HG03442 (cell line): ENCODE results near the gene GRAMD1B.
"Not testable (repeated sequence)": the region's sequence is repeated elsewhere in the genome, so short reads cannot be mapped to it uniquely, and the experiment has no call there.

ENCODE experiments used
- ATAC-seq: cut with Tn5 transposase; IDR thresholded peaks from one replicate; pipeline ENCODE4 v1.9.1; 2021; ENCODE audit warnings: mild to moderate bottlenecking, moderate library complexity; ENCODE audit not compliant: unreplicated experiment

The GRAMD1B gene

DNA sequence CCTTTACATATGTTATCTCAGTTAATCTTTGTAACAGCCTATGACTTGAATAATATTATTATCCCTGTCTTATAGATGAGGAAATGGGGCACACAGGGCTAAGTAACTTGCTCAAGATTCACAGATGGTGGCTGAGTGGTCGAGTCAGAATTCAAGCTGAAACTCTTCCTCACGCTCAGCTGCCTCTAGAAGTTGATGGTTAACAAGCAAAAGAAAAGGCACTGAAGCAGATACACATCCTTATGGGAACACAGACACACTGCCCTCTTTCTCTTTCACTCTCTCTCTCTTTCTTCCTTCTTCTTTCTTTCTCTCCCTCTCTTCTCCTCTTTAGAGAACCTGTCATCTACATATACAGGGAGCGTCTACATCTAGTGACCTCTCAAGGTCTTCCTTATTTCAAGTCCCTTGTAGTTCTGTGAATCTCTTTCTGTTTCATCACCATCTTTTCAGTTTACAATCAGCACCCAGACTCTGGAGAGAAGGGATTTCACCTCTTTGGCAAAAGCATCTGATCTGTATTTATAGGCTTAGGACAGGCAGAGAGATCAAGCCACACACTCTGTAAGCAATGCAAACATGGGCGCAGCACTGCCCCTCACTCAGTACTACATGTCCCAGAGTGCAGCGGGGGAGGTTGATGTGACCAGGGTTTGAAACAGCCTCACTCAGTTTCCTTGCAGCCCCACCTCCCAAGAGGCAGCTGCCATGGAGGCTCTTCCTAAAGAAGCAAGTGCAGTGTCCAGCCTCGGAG lies 75.7 kb downstream of the GRAMD1B start:
- peak; percentile 58 for ATAC-seq

DNA sequence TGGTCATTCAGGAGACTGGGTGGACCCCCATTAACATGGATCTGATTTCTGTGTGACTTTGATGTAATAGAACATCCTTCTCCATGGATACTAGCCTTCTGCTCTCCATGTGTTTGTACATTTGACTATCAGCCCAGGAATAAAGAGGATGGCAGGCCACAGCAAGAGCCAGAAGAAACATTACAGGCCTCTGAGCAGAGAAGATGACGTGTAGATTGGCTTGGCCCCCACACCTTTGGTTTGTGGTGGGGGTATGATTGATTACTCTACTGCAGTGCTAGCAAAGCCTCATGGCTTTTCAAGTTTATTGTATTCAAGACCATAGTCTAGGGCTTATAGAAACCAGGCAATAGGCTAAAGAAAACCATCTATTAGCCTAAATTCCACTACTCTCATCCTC lies 77.0 kb downstream of the GRAMD1B start:
- ATAC-seq, result no peak

DNA sequence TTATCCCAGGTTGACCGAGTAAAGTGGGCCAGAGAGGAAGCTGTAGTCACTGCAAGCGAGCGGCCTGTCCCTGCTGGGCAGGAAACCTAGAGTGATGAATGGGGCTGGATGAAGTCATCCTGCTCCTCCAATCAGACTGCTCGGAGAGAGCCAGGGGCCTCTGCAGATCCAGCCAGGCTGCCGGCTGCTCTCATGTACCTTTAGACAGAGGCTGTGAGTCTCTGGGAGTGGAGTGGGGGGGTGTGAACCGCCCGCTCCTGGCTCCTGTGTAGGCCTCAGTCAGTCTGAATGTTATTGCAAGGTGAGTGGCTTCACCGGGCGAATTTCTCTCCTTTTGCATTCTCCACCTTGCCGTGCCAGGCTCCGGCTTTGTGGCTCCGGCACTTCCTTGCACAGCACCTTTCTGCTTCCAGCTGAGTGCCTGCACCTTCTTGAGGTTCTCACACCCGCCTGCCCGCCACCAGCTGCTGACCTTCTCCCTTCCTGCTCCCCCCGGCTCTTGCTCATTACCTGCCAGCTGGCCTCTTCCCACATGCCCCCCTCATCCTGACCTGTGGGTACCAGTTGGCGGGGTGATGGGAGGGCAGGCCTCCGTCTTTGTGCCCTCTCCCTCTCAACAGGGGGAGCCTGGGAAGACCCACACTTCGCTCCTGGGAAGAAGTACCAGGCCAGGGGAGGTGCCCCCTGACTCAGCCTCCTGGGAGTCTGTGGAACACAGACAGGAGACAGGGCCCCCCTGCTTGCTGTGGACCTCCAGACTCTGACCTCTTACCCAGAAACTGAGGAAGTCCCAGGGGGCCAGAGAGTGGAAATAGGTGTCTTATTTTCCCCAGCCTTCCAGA lies 79.9 kb downstream of the GRAMD1B start:
- no peak for ATAC-seq

DNA sequence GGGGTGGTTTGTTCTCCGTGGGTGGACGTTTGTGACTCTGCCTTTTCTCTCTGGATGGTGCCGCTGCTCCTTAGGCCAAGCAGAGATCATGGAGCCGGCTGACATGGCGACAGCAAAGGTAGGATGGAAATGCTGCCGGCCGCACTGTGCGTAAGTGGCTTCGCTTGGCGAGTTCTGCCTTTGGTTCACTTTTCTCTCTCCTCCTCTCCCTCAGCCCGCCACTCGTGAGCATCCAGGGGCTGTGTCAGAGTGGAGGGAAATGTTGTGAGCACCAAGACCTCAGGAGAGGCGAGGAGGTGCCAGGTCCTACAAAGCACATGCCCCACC lies 80.5 kb downstream of the GRAMD1B start:
- no peak for ATAC-seq

DNA sequence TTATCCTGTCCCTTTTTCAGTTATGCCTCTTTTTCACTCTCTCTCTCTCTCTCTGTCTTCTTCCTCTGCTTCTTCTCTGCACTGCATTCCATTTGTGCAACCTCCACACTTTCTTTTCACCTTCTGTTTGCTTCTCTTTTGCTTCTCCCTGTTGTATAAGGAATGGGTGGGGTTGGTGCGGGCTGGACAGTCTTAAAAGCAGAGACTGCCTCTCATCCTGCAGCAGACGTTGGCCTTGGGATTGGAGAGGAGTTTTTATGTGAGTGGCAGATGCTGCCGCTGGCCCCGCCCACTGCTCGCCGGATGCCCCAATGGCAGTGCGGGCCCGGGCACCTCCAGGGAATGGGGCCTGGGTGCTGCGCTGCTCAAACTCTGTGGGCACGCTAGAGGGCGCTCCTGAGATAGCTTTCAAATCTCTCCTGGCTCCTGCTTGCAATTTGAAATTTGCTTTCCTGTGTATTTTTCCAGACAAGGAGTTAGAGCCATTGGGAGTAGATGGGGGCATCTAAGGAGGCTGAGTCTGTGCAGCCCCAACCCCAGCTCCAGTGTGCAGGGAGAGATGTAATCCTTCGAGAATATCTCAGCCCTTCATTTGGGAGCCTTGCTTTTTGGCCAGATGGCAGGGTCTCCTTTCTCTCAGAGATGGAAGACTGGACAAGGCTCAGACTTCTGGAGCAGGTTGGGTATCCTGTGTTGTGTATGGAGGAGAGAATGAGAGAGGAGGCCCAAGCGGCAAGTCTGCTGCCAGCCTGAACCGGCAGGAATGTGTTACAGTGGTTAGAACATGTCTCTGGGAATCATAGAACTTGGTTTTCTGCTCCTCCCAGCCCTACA lies 81.2 kb downstream of the GRAMD1B start:
- peak; percentile 90 for ATAC-seq

- not testable (repeated sequence) for ATAC-seq
Measured at GRCh38 chr11:123513309-123513708, 83.2 kb downstream of the GRAMD1B start.

GRCh38 chr11:123516238-123516637 lies 86.2 kb downstream of the GRAMD1B start:
- ATAC-seq, result no peak

DNA sequence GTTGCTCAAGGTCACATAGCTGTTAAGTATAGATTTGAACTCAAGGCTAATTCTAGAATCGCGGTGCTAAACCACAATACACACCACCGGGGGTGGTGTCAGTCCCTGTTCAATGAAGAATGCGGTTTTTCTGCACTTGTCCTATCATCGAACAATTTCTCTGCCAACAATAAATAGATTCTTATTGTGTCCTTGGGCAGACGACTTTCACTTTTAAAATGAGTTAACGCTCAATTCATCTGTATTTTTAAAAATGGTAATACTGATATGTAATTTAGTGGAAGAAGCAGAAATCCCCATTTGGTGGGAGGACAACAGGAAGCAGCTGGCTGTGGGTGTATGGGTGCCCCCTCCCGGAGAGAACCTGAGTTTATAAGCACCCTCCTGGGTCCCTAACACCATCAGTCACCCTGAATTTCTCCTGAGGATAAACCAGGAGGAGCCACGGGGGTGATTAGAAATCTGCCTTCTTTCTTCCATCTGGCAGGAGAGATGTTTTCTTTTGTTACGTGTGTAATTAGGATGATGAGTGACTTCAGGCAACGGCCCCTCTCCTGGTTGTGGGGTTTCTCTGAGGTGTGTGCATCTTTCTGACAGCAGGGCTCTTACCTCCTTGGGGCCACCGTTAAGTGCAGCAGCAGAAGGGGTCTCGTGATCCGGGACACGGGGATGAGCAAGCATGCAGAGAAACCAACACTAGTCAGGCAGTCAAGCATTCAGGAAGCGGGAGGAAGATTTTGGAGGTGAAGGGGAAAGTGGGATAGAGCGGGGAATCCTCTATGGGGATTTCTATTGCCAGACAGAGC lies 87.7 kb downstream of the GRAMD1B start:
- ATAC-seq, result no peak

DNA sequence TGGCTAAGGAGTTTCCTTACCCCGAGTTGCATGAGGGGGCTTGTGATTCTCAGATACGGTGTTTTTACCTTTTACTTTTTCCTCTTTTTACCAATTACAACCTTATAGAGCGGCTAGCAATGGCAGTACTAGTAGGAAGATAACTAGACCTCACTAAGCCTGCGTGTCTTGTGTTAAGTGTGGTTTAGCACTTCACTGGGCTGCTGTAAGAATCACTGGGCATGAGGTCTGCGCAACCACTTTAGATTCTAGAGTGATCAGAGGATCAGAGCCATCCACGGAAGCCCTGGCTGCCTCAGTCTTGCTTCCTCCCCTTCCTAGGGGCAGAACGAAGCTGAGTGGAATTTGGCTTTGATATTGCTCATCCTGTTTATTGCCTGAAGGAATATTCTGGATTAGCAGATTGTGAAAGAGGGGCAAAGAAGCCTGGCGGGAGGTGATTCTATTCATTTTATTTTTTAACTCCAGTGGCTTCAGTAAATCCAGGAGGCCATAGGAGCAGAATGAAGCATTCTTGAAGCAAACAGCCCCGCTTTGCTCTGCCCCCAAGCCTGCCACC lies 88.5 kb downstream of the GRAMD1B start:
- no peak for ATAC-seq

GRCh38 chr11:123519055-123519796 lies 89.2 kb downstream of the GRAMD1B start:
- no peak for ATAC-seq

DNA sequence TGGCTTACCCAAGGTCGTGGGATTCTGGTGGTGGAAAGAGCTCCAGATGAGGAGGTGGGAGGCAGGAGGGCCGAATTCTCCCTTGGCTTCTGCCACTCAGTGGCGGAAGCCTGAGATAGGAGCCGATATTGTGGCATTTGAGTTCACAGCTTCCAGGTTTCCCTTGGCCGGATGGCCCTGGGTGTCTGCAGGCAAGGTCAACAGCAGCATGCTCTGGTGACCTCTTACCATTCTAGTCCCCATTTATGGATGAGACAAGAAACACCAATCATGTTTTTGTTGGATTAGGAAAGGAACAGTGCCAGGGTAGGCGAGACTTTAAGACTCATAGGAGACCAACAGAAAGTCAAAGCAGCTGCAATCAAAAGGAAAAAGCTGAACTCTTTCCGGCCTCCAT lies 89.7 kb downstream of the GRAMD1B start:
- no peak for ATAC-seq

GRCh38 chr11:123520476-123520875 lies 90.4 kb downstream of the GRAMD1B start:
- ATAC-seq, result not testable (repeated sequence)

GRCh38 chr11:123521001-123521400 lies 90.9 kb downstream of the GRAMD1B start:
- ATAC-seq, result no peak

DNA sequence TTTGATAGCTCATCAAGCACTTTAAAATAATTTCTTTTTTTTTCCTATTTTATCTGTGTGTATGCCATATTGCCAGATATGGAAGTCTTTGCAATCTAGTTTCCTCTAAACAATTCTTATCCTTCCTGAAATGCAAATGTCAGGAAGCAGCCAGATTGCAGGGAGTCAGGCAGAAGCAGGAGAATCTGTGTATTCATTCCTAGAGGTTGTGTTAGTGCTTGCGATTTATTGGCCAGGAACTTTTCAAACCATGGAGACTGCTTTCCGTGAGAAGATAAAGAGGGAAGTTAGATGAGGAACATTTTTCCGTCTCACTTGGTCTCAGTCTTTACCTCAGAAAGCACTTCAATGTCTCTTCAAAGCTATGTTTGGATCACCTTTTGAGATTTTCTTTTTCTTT lies 91.9 kb downstream of the GRAMD1B start:
- no peak for ATAC-seq

DNA sequence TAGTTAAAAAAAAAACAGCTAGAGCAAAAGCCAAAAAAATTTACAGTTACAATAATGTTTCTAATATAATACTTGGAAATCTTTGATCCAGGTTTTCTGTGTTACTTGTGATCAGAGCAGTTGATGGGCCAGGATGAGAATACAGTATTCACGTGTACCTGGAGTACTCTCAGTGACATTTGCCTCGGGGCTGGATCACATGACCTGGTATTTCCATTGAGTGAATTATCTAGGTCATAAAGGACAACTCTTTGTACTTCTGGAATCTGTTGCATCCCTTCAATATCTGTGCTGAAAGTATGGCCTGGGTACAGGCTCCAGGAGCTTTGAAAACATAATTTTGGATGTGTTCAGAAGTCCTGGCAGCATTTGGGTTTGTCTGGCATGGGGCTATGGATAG lies 93.5 kb downstream of the GRAMD1B start:
- ATAC-seq, result no peak

GRCh38 chr11:123525097-123525496 lies 95.0 kb downstream of the GRAMD1B start:
- no peak for ATAC-seq

GRCh38 chr11:123525511-123525918 lies 95.4 kb downstream of the GRAMD1B start:
- ATAC-seq, result no peak

DNA sequence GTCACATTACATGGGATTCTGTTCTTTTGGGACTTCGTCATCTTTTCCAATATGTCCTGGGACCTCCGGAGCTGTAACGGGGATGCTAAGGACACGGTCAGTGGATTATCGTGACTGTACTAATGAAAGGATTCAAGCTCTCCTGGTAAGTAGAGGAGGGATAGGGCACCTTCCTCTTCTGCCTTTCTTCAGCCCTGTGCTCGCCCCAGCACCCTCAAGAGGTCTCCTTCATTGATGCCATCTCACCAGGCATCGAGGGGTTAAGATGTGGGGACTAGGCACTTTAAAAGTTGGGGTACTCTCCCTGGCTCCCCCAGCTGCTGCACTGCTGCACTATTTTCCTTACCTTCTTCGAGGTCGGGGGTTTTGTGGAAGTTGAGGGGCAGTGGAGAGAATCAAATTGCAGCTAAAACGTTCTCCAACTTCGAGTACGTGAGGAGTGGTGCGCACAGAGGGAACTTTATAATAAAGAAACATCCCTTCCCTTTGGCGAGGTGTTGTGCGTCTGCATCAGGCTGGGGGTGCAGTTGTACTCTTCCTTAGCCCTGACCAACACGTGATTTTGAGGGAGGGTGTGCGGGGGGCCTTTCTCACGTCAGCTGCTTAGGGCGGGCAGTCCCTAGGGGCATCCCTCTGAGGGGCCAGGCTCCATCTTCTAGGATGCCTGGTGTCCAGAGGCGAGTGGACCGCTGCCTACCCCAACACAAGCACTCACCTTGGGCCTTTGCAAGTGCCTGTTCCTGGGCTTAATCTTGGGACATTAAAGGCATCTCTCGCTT lies 96.1 kb downstream of the GRAMD1B start:
- no peak for ATAC-seq

- ATAC-seq, result no peak
Measured at GRCh38 chr11:123526918-123527317, 96.8 kb downstream of the GRAMD1B start.
